Right atrium auricular region (tissue), 2 donors: Measurements from ENCODE around the gene RASAL2. TPM values are rescaled to one million over a fixed set of nuclear protein-coding genes. Genes with fewer than 3 reads are reported as not detected.

Experiments
- DNase-seq: peaks from one replicate; pipeline ENCODE4 v3.0.0-alpha.2; 2019; ENCODE audit warnings: low spot score
- H3K27ac ChIP-seq, 2 donors: fragments of 200-600 bp; sonication (generic); 1 replicate in 1 of 2; 2 replicates in 1 of 2; pipeline ENCODE4 v1.5.1; 2016 to 2019
- H3K27me3 ChIP-seq, 2 donors: fragments of 200-600 bp; sonication (generic); one replicate each; pipeline versions ENCODE4 v1.5.1 to v1.6.0; 2017 to 2019
- H3K36me3 ChIP-seq: fragments of 200-600 bp; sonication (generic); one replicate; pipeline ENCODE4 v1.5.1; 2016
- H3K4me1 ChIP-seq, 2 donors: fragments of 200-600 bp; sonication (generic); one replicate each; pipeline versions ENCODE4 v1.5.1 to v1.6.0; 2017 to 2019
- H3K4me3 ChIP-seq, 2 donors: fragments of 200-600 bp; sonication (generic); 1 replicate in 1 of 2; 2 replicates in 1 of 2; pipeline ENCODE4 v1.5.1; 2017 to 2019; ENCODE audit warnings: mild to moderate bottlenecking in 1 of 2, moderate library complexity in 1 of 2
- H3K9me3 ChIP-seq, 2 donors: fragments of 200-600 bp; sonication (generic); one replicate each; pipeline ENCODE4 v1.5.1; 2019
- total RNA-seq, 2 donors: library from RNA; depleted of rRNA; stranded (reverse); fragments of >200 nt; gene quantifications; one replicate each; pipeline ENCODE4 v1.1.0, GENCODE V29; 2016
- TF ChIP-seq, protein P1 (sequence below), 2 donors: fragments of 200-600 bp; sonication (generic); IDR thresholded peaks; one replicate each; pipeline ENCODE4 v1.5.1; 2019; ENCODE audit warnings: antibody characterized with exemption in 2 of 2

The RASAL2 gene
- total RNA-seq, 2 donors from 2014 or later = 34.1 to 44.7 TPM

DNA sequence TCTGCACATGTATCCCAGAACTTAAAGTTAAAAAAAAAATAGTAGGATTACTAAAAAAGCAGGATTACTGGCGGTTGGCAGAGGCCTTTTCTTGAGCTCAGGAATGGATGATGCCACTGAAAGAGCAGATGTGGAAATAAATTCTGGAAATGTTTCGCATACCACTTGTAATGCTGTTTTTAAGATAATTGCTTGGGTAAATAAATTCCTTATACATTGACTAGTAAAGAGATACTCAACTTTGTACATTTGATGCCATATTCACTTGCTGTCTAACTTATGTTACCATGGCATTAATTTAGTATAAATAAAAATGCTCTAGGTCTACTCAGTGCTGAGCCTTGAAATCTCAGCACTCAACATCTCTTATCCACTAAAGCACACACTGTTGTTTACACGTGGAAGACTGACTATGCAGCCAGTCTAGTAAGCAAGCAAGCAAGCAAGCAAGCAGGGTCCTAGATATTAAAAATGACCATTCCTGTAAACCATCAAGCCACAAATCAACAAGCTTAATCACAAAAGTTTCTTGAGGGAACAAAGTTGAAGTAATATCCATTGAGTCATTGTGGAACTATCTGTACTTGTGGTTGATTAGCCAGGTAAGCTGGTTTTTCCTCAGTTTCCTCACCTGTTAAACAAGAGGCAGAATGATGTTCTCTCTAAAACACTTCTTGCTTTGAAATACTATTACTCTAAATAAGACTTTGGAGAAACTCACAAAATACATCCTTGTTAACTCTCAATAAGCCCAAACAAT lies 1.7 kb upstream of the RASAL2 start:
- TF ChIP-seq, protein P1, sequence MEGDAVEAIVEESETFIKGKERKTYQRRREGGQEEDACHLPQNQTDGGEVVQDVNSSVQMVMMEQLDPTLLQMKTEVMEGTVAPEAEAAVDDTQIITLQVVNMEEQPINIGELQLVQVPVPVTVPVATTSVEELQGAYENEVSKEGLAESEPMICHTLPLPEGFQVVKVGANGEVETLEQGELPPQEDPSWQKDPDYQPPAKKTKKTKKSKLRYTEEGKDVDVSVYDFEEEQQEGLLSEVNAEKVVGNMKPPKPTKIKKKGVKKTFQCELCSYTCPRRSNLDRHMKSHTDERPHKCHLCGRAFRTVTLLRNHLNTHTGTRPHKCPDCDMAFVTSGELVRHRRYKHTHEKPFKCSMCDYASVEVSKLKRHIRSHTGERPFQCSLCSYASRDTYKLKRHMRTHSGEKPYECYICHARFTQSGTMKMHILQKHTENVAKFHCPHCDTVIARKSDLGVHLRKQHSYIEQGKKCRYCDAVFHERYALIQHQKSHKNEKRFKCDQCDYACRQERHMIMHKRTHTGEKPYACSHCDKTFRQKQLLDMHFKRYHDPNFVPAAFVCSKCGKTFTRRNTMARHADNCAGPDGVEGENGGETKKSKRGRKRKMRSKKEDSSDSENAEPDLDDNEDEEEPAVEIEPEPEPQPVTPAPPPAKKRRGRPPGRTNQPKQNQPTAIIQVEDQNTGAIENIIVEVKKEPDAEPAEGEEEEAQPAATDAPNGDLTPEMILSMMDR (IDR thresholded peaks at IDR 0.05) = no peak
- peaks cover 0 to 24% of the 10 kb centered on the region in 2 donors for H3K4me1 ChIP-seq
- no peaks in the 10 kb centered on the region for H3K9me3 ChIP-seq
- no peak for DNase-seq
- no peaks in the 10 kb centered on the region for H3K27me3 ChIP-seq
- no peak overlapping the region for H3K27ac ChIP-seq
- no peaks in the 10 kb centered on the region for H3K36me3 ChIP-seq
- H3K4me3 ChIP-seq = no peak overlapping the region

DNA sequence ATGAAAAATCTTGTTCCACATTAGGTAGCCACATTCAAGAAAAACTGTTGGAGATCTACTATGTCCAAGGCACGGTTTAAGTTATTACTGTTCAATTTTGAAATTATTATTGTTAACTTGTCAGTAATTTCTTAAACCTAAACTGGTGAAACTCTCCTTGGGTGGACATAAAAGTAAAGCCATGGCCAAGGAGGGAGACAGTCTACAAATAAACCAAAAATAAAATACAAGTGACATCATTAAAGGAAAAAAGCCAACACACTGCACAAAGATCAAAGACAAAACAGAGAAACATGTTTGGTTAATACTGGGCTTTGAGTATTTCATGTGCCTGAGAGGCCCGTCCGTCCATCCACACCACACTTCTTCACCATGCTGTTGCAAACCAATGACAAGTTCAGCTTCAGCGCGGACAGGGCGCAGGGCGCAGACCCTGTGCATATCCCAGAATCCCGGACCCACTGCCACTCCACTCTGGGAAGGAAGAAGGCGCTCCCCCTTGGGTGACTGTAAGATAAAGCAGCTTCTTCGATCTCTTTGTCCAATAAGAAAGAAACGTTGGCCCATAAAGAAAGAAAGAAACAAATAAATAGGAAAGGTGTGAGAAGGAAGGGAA lies 918 bp upstream of the RASAL2 start:
- TF ChIP-seq, protein P1 (IDR thresholded peaks at IDR 0.05) = no peak
- Histone ChIP-seq H3K27me3 (no peaks in the 10 kb centered on the region), H3K27ac (peak overlapping the region; percentile 53 to 94), H3K4me3 (peak overlapping the region; percentile 82 to 96), H3K9me3 (no peaks in the 10 kb centered on the region), H3K4me1 (peaks cover 0 to 29% of the 10 kb centered on the region in 2 donors), H3K36me3 (no peaks in the 10 kb centered on the region)
- DNase-seq = peak; percentile 61

DNA sequence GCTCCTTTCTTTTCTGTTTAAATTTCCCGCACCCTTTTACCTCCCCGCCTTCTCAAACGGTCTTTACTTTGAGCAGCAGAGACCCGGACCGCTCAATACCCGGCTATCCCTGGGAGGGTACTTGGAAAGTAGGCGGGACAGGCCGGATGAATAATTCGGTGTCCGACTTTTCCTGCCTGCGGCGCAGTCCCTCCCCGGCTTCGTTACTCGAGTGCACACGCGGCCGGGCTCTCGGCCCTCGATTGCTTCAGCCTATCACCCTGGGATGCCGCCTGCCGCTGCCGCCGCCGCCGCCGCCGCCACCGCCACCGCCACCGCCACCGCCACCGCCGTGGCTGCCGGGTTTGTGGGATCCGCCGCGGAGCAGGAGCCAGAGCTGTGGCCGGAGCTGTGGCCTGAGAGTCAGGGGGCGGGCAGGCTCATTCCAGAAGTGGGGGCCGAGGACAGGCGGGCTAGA lies 382 bp upstream of the RASAL2 start:
- peak; percentile 92 for DNase-seq
- Histone ChIP-seq H3K9me3 (no peaks in the 10 kb centered on the region), H3K4me1 (peaks cover 0 to 34% of the 10 kb centered on the region in 2 donors), H3K27me3 (no peaks in the 10 kb centered on the region), H3K36me3 (no peaks in the 10 kb centered on the region), H3K27ac (peak overlapping the region; percentile 93 to 94), H3K4me3 (peak overlapping the region; percentile 82 to 96)
- TF ChIP-seq, protein P1 (IDR thresholded peaks at IDR 0.05) = no peak

DNA sequence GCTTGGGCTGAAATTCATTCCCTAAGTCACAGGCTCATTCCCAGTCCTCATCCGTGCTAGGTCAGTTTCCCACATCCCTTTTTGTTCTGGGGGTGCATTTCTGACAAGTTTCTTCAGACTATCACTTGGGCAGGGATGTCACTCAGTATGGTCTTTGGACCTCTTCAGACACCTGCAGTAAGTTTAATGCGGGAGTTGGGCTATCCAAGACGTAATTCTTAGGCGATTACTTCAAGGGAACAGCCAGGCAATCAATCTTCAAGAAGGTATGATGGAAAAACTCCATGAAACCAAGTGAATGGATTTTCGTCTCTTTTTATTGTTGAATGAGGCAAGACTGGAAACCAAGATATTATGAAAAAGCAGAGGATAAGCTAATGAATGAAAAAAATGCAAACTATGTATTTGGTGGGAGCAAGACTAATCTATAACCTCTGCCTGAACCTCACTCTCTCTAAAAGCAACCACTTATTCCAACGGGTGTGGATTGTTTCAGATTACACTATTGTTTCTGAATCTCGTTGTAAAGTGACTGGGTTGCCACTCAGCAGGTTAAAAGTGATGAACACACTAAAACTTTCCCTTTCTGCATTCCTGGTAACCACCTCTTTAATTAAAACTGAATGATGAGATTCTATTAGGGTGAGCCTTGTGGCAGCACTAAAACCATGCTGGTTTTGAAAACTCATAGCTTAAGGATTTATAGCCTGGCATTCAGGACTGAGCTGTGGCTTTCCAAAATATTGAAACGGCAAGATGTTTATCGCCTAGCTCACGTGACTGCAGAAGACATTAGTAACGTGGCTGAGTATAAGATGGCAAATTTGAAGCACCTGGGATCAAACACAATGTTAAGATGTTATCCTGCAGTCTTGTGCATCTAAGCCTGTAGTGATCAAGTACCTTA lies 1.1 kb downstream of the RASAL2 start:
- Histone ChIP-seq H3K27ac (peak overlapping the region; percentile 93 to 94), H3K4me1 (peaks cover 0 to 46% of the 10 kb centered on the region in 2 donors), H3K4me3 (peak overlapping the region; percentile 82 to 96), H3K27me3 (no peaks in the 10 kb centered on the region), H3K36me3 (no peaks in the 10 kb centered on the region), H3K9me3 (no peaks in the 10 kb centered on the region)
- DNase-seq = no peak
- TF ChIP-seq, protein P1 (IDR thresholded peaks at IDR 0.05) = no peak

DNA sequence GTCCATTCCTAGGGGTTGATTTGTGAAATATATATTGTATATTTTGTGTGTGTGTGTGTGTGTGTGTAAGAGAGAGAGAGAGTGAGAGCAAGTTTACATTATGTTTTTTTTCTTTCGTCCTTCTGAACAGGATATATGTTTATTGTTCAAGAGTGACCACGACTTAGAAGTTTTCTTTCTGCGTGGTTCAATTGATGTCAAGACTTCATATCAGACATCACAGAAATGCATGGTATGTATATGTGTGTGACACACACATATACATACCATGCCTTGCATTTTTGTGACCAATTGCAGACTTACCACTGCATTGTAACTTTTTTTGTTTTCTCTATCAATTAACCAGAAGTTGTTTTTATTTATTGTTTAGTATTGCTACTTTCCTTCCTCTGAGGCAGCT lies 2.5 kb downstream of the RASAL2 start:
- Histone ChIP-seq H3K4me3 (peak overlapping the region; percentile 82 to 96), H3K36me3 (no peaks in the 10 kb centered on the region), H3K27me3 (no peaks in the 10 kb centered on the region), H3K9me3 (no peaks in the 10 kb centered on the region), H3K4me1 (peaks cover 0 to 60% of the 10 kb centered on the region in 2 donors), H3K27ac (peak overlapping the region; percentile 93 to 94)
- DNase-seq = no peak
- TF ChIP-seq, protein P1 (IDR thresholded peaks at IDR 0.05) = no peak
